Muscle of leg (tissue), 11 donors: ENCODE measurements around the gene DPY19L3. TPM values are rescaled to one million over a fixed set of nuclear protein-coding genes. Genes with fewer than 3 reads are reported as not detected.
"Not testable (repeated sequence)": the region's sequence is repeated elsewhere in the genome, so short reads cannot be mapped to it uniquely, and the experiment has no call there.

ENCODE experiments used
- DNase-seq: peaks from one replicate; pipeline ENCODE4 v3.0.0; 2013
- H3K27ac ChIP-seq: one replicate; pipeline ENCODE4 v1.5.1; 2013; ENCODE audit warnings: mild to moderate bottlenecking, low read length, control low read depth
- H3K27me3 ChIP-seq: one replicate; pipeline ENCODE4 v1.6.1; 2013; ENCODE audit warnings: low read length; ENCODE audit not compliant: control insufficient read depth, insufficient read depth
- H3K36me3 ChIP-seq: one replicate; pipeline ENCODE4 v1.6.1; 2013; ENCODE audit warnings: low read length; ENCODE audit not compliant: control insufficient read depth, insufficient read depth
- H3K4me1 ChIP-seq: one replicate; pipeline ENCODE4 v1.6.1; 2013; ENCODE audit warnings: low read length; ENCODE audit not compliant: control insufficient read depth, insufficient read depth
- H3K4me3 ChIP-seq: one replicate; pipeline ENCODE4 v1.5.1; 2013; ENCODE audit warnings: low read length, control low read depth
- H3K9me3 ChIP-seq: replicated peaks from 2 replicates; pipeline ENCODE4 v1.6.1; 2013; ENCODE audit warnings: low read depth, low read length; ENCODE audit not compliant: control insufficient read depth
- WGBS: methylation state at CpG from one replicate; pipeline ENCODE4 v1.1.5; 2013; ENCODE audit warnings: missing lambda C conversion rate; ENCODE audit not compliant: insufficient coverage; 5-methylcytosine and 5-hydroxymethylcytosine counted together
- polyA plus RNA-seq, 8 donors: library from polyadenylated mRNA; unstranded; fragments of 120-200 nt; gene quantifications; one replicate each; pipeline versions ENCODE4 v1.2.1 to v1.2.3, GENCODE V29; 2013; ENCODE audit warnings: inconsistent platforms in 1 of 8, low replicate concordance in 1 of 8; ENCODE audit not compliant: insufficient read length in 8 of 8, insufficient read depth in 1 of 8
- total RNA-seq: library from RNA; stranded (reverse); fragments of 120-200 nt; gene quantifications from one replicate; pipeline ENCODE4 v1.2.4, GENCODE V29; 2013

Gene DPY19L3
- total and polyA plus RNA-seq, 9 donors = 18.0 to 36.5 (median 25.2) TPM

- H3K27me3 ChIP-seq = no peaks in the 10 kb centered on the region
- no peak overlapping the region for H3K27ac ChIP-seq
- peaks cover 47% of the 10 kb centered on the region for H3K36me3 ChIP-seq
- no peaks in the 10 kb centered on the region for H3K9me3 ChIP-seq
- DNase-seq = no peak
- H3K4me1 ChIP-seq = no peaks in the 10 kb centered on the region
- 57% methylated on average over 2 of the region's 5 CpGs for WGBS
- no peak overlapping the region for H3K4me3 ChIP-seq
Measured at GRCh38 chr19:32415246-32415645, 9.7 kb downstream of the DPY19L3 start.

- H3K4me1 ChIP-seq = no peaks in the 10 kb centered on the region
- DNase-seq = no peak
- peaks cover 47% of the 10 kb centered on the region for H3K36me3 ChIP-seq
- H3K27me3 ChIP-seq = no peaks in the 10 kb centered on the region
- H3K9me3 ChIP-seq = no peaks in the 10 kb centered on the region
- whole genome bisulfite sequencing = 92% methylated on average over 2 of the region's 5 CpGs
- H3K27ac ChIP-seq = no peak overlapping the region
- no peak overlapping the region for H3K4me3 ChIP-seq
Measured at GRCh38 chr19:32415669-32416068, 10.1 kb downstream of the DPY19L3 start.

- Histone ChIP-seq H3K9me3 (no peaks in the 10 kb centered on the region), H3K36me3 (peaks cover 38% of the 10 kb centered on the region), H3K27ac (no peak overlapping the region), H3K4me1 (no peaks in the 10 kb centered on the region), H3K4me3 (no peak overlapping the region), H3K27me3 (no peaks in the 10 kb centered on the region)
- WGBS = 93% methylated on average over 8 of the region's 8 CpGs
- no peak for DNase-seq
Measured at GRCh38 chr19:32416749-32417456, 11.3 kb downstream of the DPY19L3 start.

- DNase-seq = no peak
- no peak overlapping the region for H3K27ac ChIP-seq
- H3K4me3 ChIP-seq = no peak overlapping the region
- WGBS = 78% methylated on average over 1 of the region's 3 CpGs
- H3K36me3 ChIP-seq = peaks cover 31% of the 10 kb centered on the region
- no peaks in the 10 kb centered on the region for H3K27me3 ChIP-seq
- H3K4me1 ChIP-seq = no peaks in the 10 kb centered on the region
- H3K9me3 ChIP-seq = no peaks in the 10 kb centered on the region
Measured at GRCh38 chr19:32418155-32418554, 12.6 kb downstream of the DPY19L3 start.

GRCh38 chr19:32421589-32422361 is 16.2 kb downstream of the DPY19L3 start:
- no peak overlapping the region for H3K27ac ChIP-seq

GRCh38 chr19:32422435-32422834 is 16.9 kb downstream of the DPY19L3 start:
- Histone ChIP-seq H3K4me1 (peaks cover 4% of the 10 kb centered on the region), H3K27me3 (no peaks in the 10 kb centered on the region), H3K4me3 (no peak overlapping the region), H3K36me3 (peaks cover 7% of the 10 kb centered on the region), H3K9me3 (no peaks in the 10 kb centered on the region), H3K27ac (no peak overlapping the region)
- WGBS = no CpG with 5 or more reads among the region's 3 CpGs
- no peak for DNase-seq

More at GRCh38 chr19:32421589-32422361, 16.2 kb downstream of the DPY19L3 start:
- H3K27me3 ChIP-seq = no peaks in the 10 kb centered on the region
- DNase-seq = peak; percentile 52
- H3K9me3 ChIP-seq = no peaks in the 10 kb centered on the region
- peaks cover 7% of the 10 kb centered on the region for H3K36me3 ChIP-seq
- 80% methylated on average over 4 of the region's 7 CpGs for WGBS
- H3K4me1 ChIP-seq = no peaks in the 10 kb centered on the region
- no peak overlapping the region for H3K4me3 ChIP-seq

- not testable (repeated sequence) for H3K4me3 ChIP-seq, H3K27ac ChIP-seq, H3K27me3 ChIP-seq, H3K4me1 ChIP-seq, DNase-seq, H3K9me3 ChIP-seq
- WGBS = 86% methylated on average over 1 of the region's 3 CpGs
- peaks cover 12% of the 10 kb centered on the region for H3K36me3 ChIP-seq
Measured at GRCh38 chr19:32423944-32424343, 18.4 kb downstream of the DPY19L3 start.

GRCh38 chr19:32427536-32427935 is 22.0 kb downstream of the DPY19L3 start:
- Histone ChIP-seq H3K27me3 (no peaks in the 10 kb centered on the region), H3K27ac (no peak overlapping the region), H3K9me3 (no peaks in the 10 kb centered on the region), H3K4me1 (peaks cover 5% of the 10 kb centered on the region), H3K36me3 (peaks cover 7% of the 10 kb centered on the region), H3K4me3 (no peak overlapping the region)
- DNase-seq = peak; percentile 56
- no CpG with 5 or more reads among the region's 3 CpGs for WGBS

GRCh38 chr19:32436692-32437091 is 31.1 kb downstream of the DPY19L3 start:
- WGBS = no CpG with 5 or more reads among the region's 6 CpGs
- no peaks in the 10 kb centered on the region for H3K27me3 ChIP-seq

GRCh38 chr19:32437096-32437495 is 31.5 kb downstream of the DPY19L3 start:
- no peaks in the 10 kb centered on the region for H3K9me3 ChIP-seq
- WGBS = no CpG with 5 or more reads among the region's 1 CpG
- DNase-seq = no peak

More at GRCh38 chr19:32436692-32437091, 31.1 kb downstream of the DPY19L3 start:
- H3K27ac ChIP-seq = no peak overlapping the region
- peaks cover 20% of the 10 kb centered on the region for H3K36me3 ChIP-seq
- no peak for DNase-seq
- H3K4me3 ChIP-seq = no peak overlapping the region
- no peaks in the 10 kb centered on the region for H3K9me3 ChIP-seq
- no peaks in the 10 kb centered on the region for H3K4me1 ChIP-seq

More at GRCh38 chr19:32437096-32437495, 31.5 kb downstream of the DPY19L3 start:
- Histone ChIP-seq H3K27ac (no peak overlapping the region), H3K4me1 (no peaks in the 10 kb centered on the region), H3K4me3 (no peak overlapping the region), H3K27me3 (no peaks in the 10 kb centered on the region), H3K36me3 (peaks cover 20% of the 10 kb centered on the region)
